Keratinocyte (primary cell): ENCODE results near the gene RNASEH2B. TPM values are rescaled to one million over a fixed set of nuclear protein-coding genes. Genes with fewer than 3 reads are reported as not detected.

Experiments used
- DNase-seq: peaks from one replicate; pipeline ENCODE4 v3.0.0-alpha.2; 2011; ENCODE audit warnings: low read depth, missing footprints, low spot score
- FAIRE-seq: peaks from 2 replicates; lab custom pipeline; 2011; peaks lifted over from hg19 to GRCh38; lab: Jason Lieb, UNC
- H2AFZ ChIP-seq: 2 replicates; pipeline ENCODE4 v1.6.0; 2012; ENCODE audit warnings: low read length, control low read depth, inconsistent platforms; ENCODE audit not compliant: control insufficient read depth
- H3K27ac ChIP-seq: 2 replicates; pipeline ENCODE4 v1.5.1; 2011; ENCODE audit warnings: low read length; ENCODE audit not compliant: control insufficient read depth, insufficient read depth
- H3K27me3 ChIP-seq: 3 replicates; pipeline ENCODE4 v1.6.0; 2011; ENCODE audit warnings: low read length; ENCODE audit not compliant: control insufficient read depth, insufficient read depth; ENCODE audit errors: extremely low read depth
- H3K36me3 ChIP-seq, 2 experiments: 2 replicates in 1 of 2; 3 replicates in 1 of 2; pipeline ENCODE4 v1.5.1; 2011; ENCODE audit warnings: low read length in 2 of 2, mild to moderate bottlenecking in 1 of 2; ENCODE audit not compliant: control insufficient read depth in 2 of 2, insufficient read depth in 2 of 2; ENCODE audit errors: extremely low read depth in 1 of 2
- H3K4me1 ChIP-seq: 3 replicates; pipeline ENCODE4 v1.5.1; 2011; ENCODE audit warnings: low read length; ENCODE audit not compliant: control insufficient read depth, insufficient read depth; ENCODE audit errors: extremely low read depth
- H3K4me2 ChIP-seq: 3 replicates; pipeline ENCODE4 v1.6.0; 2011; ENCODE audit warnings: low read depth, low read length; ENCODE audit not compliant: control insufficient read depth, insufficient read depth; ENCODE audit errors: extremely low read depth
- H3K4me3 ChIP-seq, 3 experiments: fragments of 200-600 bp in 1 of 3; sonication (generic) in 1 of 3; 2 replicates in 2 of 3; 3 replicates in 1 of 3; pipeline ENCODE4 v1.5.1; 2011 to 2016; ENCODE audit warnings: low read length in 3 of 3, mild to moderate bottlenecking in 3 of 3, control low read depth in 2 of 3, inconsistent platforms in 1 of 3, low read depth in 1 of 3, mixed read lengths in 1 of 3, mixed run types in 1 of 3, moderate library complexity in 1 of 3; ENCODE audit not compliant: control insufficient read depth in 2 of 3, insufficient read depth in 2 of 3; ENCODE audit errors: extremely low read depth in 1 of 3
- H3K79me2 ChIP-seq: 2 replicates; pipeline ENCODE4 v1.6.0; 2012; ENCODE audit warnings: low read length; ENCODE audit not compliant: control insufficient read depth, insufficient read depth
- H3K9ac ChIP-seq: 3 replicates; pipeline ENCODE4 v1.6.0; 2011; ENCODE audit warnings: low read length; ENCODE audit not compliant: control insufficient read depth, insufficient read depth; ENCODE audit errors: extremely low read depth
- H3K9me1 ChIP-seq: 3 replicates; pipeline ENCODE4 v1.6.0; 2011; ENCODE audit warnings: low read length; ENCODE audit not compliant: control insufficient read depth, insufficient read depth; ENCODE audit errors: extremely low read depth
- H3K9me3 ChIP-seq: 2 replicates; pipeline ENCODE4 v1.5.1; 2012; ENCODE audit warnings: low read depth, low read length; ENCODE audit not compliant: control insufficient read depth
- H4K20me1 ChIP-seq: 3 replicates; pipeline ENCODE4 v1.6.0; 2011; ENCODE audit warnings: low read length; ENCODE audit not compliant: control insufficient read depth, insufficient read depth; ENCODE audit errors: extremely low read depth
- CTCF ChIP-seq, 3 experiments: IDR thresholded peaks in 1 of 3; conservative IDR thresholded peaks in 1 of 3; optimal IDR thresholded peaks in 1 of 3; 2 replicates in 2 of 3; 3 replicates in 1 of 3; pipeline versions ENCODE3 to v1.5.1; 2011; ENCODE audit warnings: low read length in 3 of 3, mild to moderate bottlenecking in 3 of 3, moderate library complexity in 2 of 3, control low read depth in 1 of 3, inconsistent platforms in 1 of 3; ENCODE audit not compliant: insufficient read depth in 2 of 3; ENCODE audit errors: extremely low read depth in 1 of 3
- EZH2 ChIP-seq: IDR thresholded peaks from one replicate; pipeline ENCODE4 v1.6.1; 2012; ENCODE audit warnings: inconsistent platforms, mild to moderate bottlenecking, low read length, moderate library complexity
- dilution Hi-C: fragments of 300-500 bp; cut with MboI; formaldehyde crosslinking; loops from one replicate; pipeline ENCODE4 v1.7.0; 2020; ENCODE audit warnings: low sequenced_read_pairs; ENCODE audit not compliant: extremely low pct_ligation_motif_present
- polyA plus RNA-seq, 5 experiments: library from polyadenylated mRNA; depleted of rRNA in 3 of 5; stranded (reverse) in 3 of 5; stranded (forward) in 1 of 5; unstranded in 1 of 5; fragments of >200 nt; gene quantifications; 1 replicate in 1 of 5; 2 replicates in 3 of 5; 3 replicates in 1 of 5; pipeline versions ENCODE4 v1.2.1 to v1.2.3, GENCODE V29; 2011 to 2012; ENCODE audit warnings: missing spikeins in 2 of 5, low read depth in 1 of 5, low replicate concordance in 1 of 5

The RNASEH2B gene
- polyA plus RNA-seq, 1 donor (not counting 4 experiments of a cell fraction or from before 2014, with no cell fraction given): 26.1 TPM

- dilution Hi-C loops: no loop called here
- FAIRE-seq (no peak), DNase-seq (no peak)
- Histone ChIP-seq H3K4me2 (no peak overlapping the region), H3K9ac (no peak overlapping the region), H3K27me3 (no peaks in the 10 kb centered on the region), H3K4me3 (no peak overlapping the region), H3K4me1 (peaks cover 19% of the 10 kb centered on the region), H3K9me1 (peaks cover 2% of the 10 kb centered on the region), H3K27ac (no peak overlapping the region), H3K79me2 (peaks cover 21% of the 10 kb centered on the region), H2AFZ (no peak overlapping the region), H4K20me1 (no peaks in the 10 kb centered on the region), H3K36me3 (no peaks in the 10 kb centered on the region), H3K9me3 (no peaks in the 10 kb centered on the region)
- TF ChIP-seq CTCF (optimal IDR thresholded peaks at IDR 0.05 in 1 of 3, IDR thresholded peaks at IDR 0.05 in 1 of 3, conservative IDR thresholded peaks at IDR 0.05 in 1 of 3; ENCODE audit: extremely low read depth in 1 of 3, insufficient read depth in 2 of 3, low read length in 3 of 3): no peak
- TF ChIP-seq EZH2: no peak
These were observed 1.2 kb upstream of the RNASEH2B start for GRCh38 chr13:50908371-50908770.

GRCh38 chr13:50910485-50910805 lies 854 bp downstream of the RNASEH2B start:
- Histone ChIP-seq H3K27me3 (no peaks in the 10 kb centered on the region), H3K4me2 (peak overlapping the region; percentile 99), H4K20me1 (no peaks in the 10 kb centered on the region), H3K79me2 (peaks cover 24% of the 10 kb centered on the region), H3K36me3 (no peaks in the 10 kb centered on the region), H3K4me3 (peak overlapping the region; percentile 58 to 93 (median 81)), H2AFZ (peak overlapping the region; percentile 98), H3K27ac (peak overlapping the region; percentile 83), H3K9ac (peak overlapping the region; percentile 94), H3K9me3 (no peaks in the 10 kb centered on the region), H3K4me1 (peaks cover 19% of the 10 kb centered on the region), H3K9me1 (peaks cover 2% of the 10 kb centered on the region)
- no peak for FAIRE-seq
- dilution Hi-C loops: no loop called here
- no peak for DNase-seq
- TF ChIP-seq EZH2: no peak
- TF ChIP-seq CTCF (optimal IDR thresholded peaks at IDR 0.05 in 1 of 3, IDR thresholded peaks at IDR 0.05 in 1 of 3, conservative IDR thresholded peaks at IDR 0.05 in 1 of 3; ENCODE audit: extremely low read depth in 1 of 3, insufficient read depth in 2 of 3, low read length in 3 of 3): no peak
